PC-9 (cell line): ENCODE data around the gene SH3BP4. TPM values are rescaled to one million over a fixed set of nuclear protein-coding genes. Genes with fewer than 3 reads are reported as not detected.

Source experiments
- Bru-seq: library from RNA; stranded (reverse); fragments of 400-500 nt; gene quantifications from one replicate; lab custom pipeline; 2021; lab: Mats Ljungman, UMichigan
- BruChase-seq, 2 experiments: library from RNA; stranded (reverse); fragments of 400-500 nt; gene quantifications; one replicate each; lab custom pipeline; 2021; lab: Mats Ljungman, UMichigan
- BruUV-seq: library from RNA; stranded (reverse); fragments of 400-500 nt; replicated peaks from 2 replicates; lab custom pipeline; 2021; lab: Mats Ljungman, UMichigan
- CTCF ChIA-PET: fragments of 300-600 bp; sonication (Branson Sonifier 250); formaldehyde crosslinking; loops from one replicate; lab custom pipeline; 2022; ENCODE audit warnings: antibody characterized with exemption; lab: Charles Lee
- POLR2A ChIA-PET: fragments of 300-600 bp; sonication (Branson Sonifier 250); formaldehyde crosslinking; loops from one replicate; lab custom pipeline; 2022; ENCODE audit warnings: antibody characterized with exemption; ENCODE audit not compliant: unreplicated experiment; lab: Charles Lee
- DNase-seq, 2 experiments: peaks; one replicate each; pipeline versions ENCODE4 v3.0.0 to v3.0.0-alpha.2; 2015 to 2022; ENCODE audit warnings: mixed read lengths in 1 of 2
- H2AFZ ChIP-seq: fragments of 200-600 bp; sonication (generic); 2 replicates; pipeline ENCODE4 v1.8.1; 2017; ENCODE audit warnings: antibody characterized with exemption
- H3F3A ChIP-seq: fragments of 200-600 bp; sonication (generic); 2 replicates; pipeline ENCODE4 v1.8.1; 2017; ENCODE audit warnings: antibody characterized with exemption, mild to moderate bottlenecking, low read depth; ENCODE audit not compliant: insufficient read depth
- H3K27ac ChIP-seq: fragments of 200-600 bp; sonication (generic); 2 replicates; pipeline ENCODE4 v1.6.1; 2016; ENCODE audit warnings: mixed run types
- H3K27me3 ChIP-seq: fragments of 200-600 bp; sonication (generic); 2 replicates; pipeline ENCODE4 v1.6.1; 2016; ENCODE audit warnings: low read depth, mixed run types; ENCODE audit not compliant: insufficient read depth
- H3K36me3 ChIP-seq: fragments of 200-600 bp; sonication (generic); 2 replicates; pipeline ENCODE4 v1.6.1; 2016; ENCODE audit warnings: low read depth, mixed run types
- H3K4me1 ChIP-seq: fragments of 200-600 bp; sonication (generic); replicated peaks from 2 replicates; pipeline ENCODE4 v1.6.1; 2016; ENCODE audit warnings: mixed run types; ENCODE audit not compliant: insufficient read depth
- H3K4me2 ChIP-seq: fragments of 200-600 bp; sonication (generic); 2 replicates; pipeline ENCODE4 v1.6.1; 2017; ENCODE audit warnings: mixed run types
- H3K4me3 ChIP-seq: fragments of 200-600 bp; sonication (generic); 2 replicates; pipeline ENCODE4 v1.6.1; 2016; ENCODE audit warnings: mixed run types
- H3K79me2 ChIP-seq: fragments of 200-600 bp; sonication (generic); 2 replicates; pipeline ENCODE4 v1.6.1; 2017; ENCODE audit warnings: low read depth, mixed run types
- H3K9me2 ChIP-seq: fragments of 200-600 bp; sonication (generic); 2 replicates; pipeline ENCODE4 v1.8.1; 2017; ENCODE audit warnings: mild to moderate bottlenecking; ENCODE audit not compliant: insufficient read depth
- H3K9me3 ChIP-seq: fragments of 200-600 bp; sonication (generic); 2 replicates; pipeline ENCODE4 v1.8.1; 2016; ENCODE audit warnings: low read depth; ENCODE audit not compliant: insufficient read depth
- H4K20me1 ChIP-seq: fragments of 200-600 bp; sonication (generic); 2 replicates; pipeline ENCODE4 v1.8.1; 2017; ENCODE audit not compliant: insufficient read depth
- CTCF ChIP-seq: fragments of 200-600 bp; sonication (generic); conservative IDR thresholded peaks from 2 replicates; pipeline ENCODE4 v1.6.1; 2017; ENCODE audit warnings: mixed run types, antibody characterized with exemption, mild to moderate bottlenecking, moderate library complexity
- EZH2 ChIP-seq: fragments of 200-600 bp; sonication (generic); IDR thresholded peaks from 2 replicates; pipeline ENCODE4 v1.8.0; 2017; ENCODE audit warnings: antibody characterized with exemption, low read depth
- intact Hi-C: fragments of 100-400 bp; cut with micrococcal nuclease; formaldehyde crosslinking; loops from one replicate; pipeline ENCODE4 v1.10.0; 2022; ENCODE audit not compliant: unreplicated experiment
- long read RNA-seq: library from polyadenylated mRNA; stranded (forward); transcript quantifications from one replicate; pipeline ENCODE4 v2.0.0, GENCODE V29; 2022
- total RNA-seq: library from RNA; stranded (reverse); gene quantifications from 2 replicates; pipeline ENCODE4 v1.2.3, GENCODE V29; 2021

The SH3BP4 gene
- 131 and 135 TPM in 2 replicates for total RNA-seq
- Bru-seq, nascent RNA = percentile 97 among the genes with signal in this experiment
- percentile 95 among the genes with signal in this experiment for BruChase-seq, experiment 1, labeled RNA remaining after a 2-hour chase
- BruChase-seq, experiment 2, labeled RNA remaining after a 6-hour chase = percentile 94 among the genes with signal in this experiment
- long read RNA-seq, full-length matches to known transcripts = 56 of 132 reads
- long read RNA-seq, partial matches to known transcripts = 61 of 132 reads
- long read RNA-seq, other reads (novel, unspliced or antisense) = 15 of 132 reads

GRCh38 chr2:234951664-234952269 lies at the start of gene SH3BP4:
SH3BP4 (plus strand) TSS chr2:234952017; CDS start chr2:235035003, 82,986 bp downstream.
- BruUV-seq = no TSS peak
- peak; percentile 54 to 91 for DNase-seq
- Histone ChIP-seq H3K36me3 (peaks cover 8% of the 10 kb centered on the region; the same call in 1 of the 2 replicates), H3K4me2 (peak within 1 kb of the TSS; percentile 98), H4K20me1 (peaks cover 15% of the 10 kb centered on the region; the same call in 1 of the 2 replicates), H3K9me2 (no peaks in the 10 kb centered on the region), H3K4me3 (peak within 1 kb of the TSS; percentile 97), H3F3A (peaks cover 21% of the 10 kb centered on the region; the same call in 1 of the 2 replicates), H3K27me3 (no peaks in the 10 kb centered on the region), H3K79me2 (peaks cover 53% of the 10 kb centered on the region), H3K4me1 (peaks cover 38% of the 10 kb centered on the region), H3K27ac (peak within 1 kb of the TSS; percentile 53), H2AFZ (peak within 1 kb of the TSS; percentile 94), H3K9me3 (no peaks in the 10 kb centered on the region)
- no peak for TF ChIP-seq EZH2
- no peak for TF ChIP-seq CTCF
- CTCF ChIA-PET = interaction anchor here (0.6 kb wide), 4 partner anchors 72 to 165 kb away, joined by 3 to 10 read pairs (median 5); no protein-coding TSS in a partner anchor
- intact Hi-C loops = loop anchor here (2.0 to 10.0 kb wide), 8 partner anchors 71 to 977 kb away; no protein-coding TSS in a partner anchor
- POLR2A ChIA-PET = interaction anchor here (0.5 to 1.0 kb wide), 14 partner anchors 31 to 1825 kb away, joined by 3 to 21 read pairs (median 4); no protein-coding TSS in a partner anchor

GRCh38 chr2:234904785-234905184 lies 47.0 kb upstream of the SH3BP4 start:
- POLR2A ChIA-PET = no interaction called here
- H3K4me2 ChIP-seq = no peak overlapping the region
- CTCF ChIA-PET = no interaction called here

More at GRCh38 chr2:234904785-234905184, 47.0 kb upstream of the SH3BP4 start:
- Histone ChIP-seq H2AFZ (no peak overlapping the region), H3K9me2 (no peaks in the 10 kb centered on the region), H3K79me2 (no peaks in the 10 kb centered on the region), H3F3A (no peaks in the 10 kb centered on the region), H4K20me1 (no peaks in the 10 kb centered on the region), H3K27me3 (no peaks in the 10 kb centered on the region), H3K4me1 (no peaks in the 10 kb centered on the region), H3K4me3 (no peak overlapping the region), H3K36me3 (no peaks in the 10 kb centered on the region), H3K9me3 (no peaks in the 10 kb centered on the region), H3K27ac (no peak overlapping the region)
- intact Hi-C loops = no loop called here
- BruUV-seq = no TSS peak
- DNase-seq = peak in 1 of 2 experiments; percentile 12
- TF ChIP-seq EZH2 (no peak), CTCF (no peak)
